Activated CD4-positive, alpha-beta T cell treated with anti-CD3 and anti-CD28 coated beads, Interleukin-2, amount 50 U/mL, for 16 hours (primary cell): ENCODE results near the gene INF2.
"Not testable (repeated sequence)": the region's sequence is repeated elsewhere in the genome, so short reads cannot be mapped to it uniquely, and the experiment has no call there.

Source experiments
- DNase-seq: peaks from one replicate; pipeline ENCODE4 v3.0.0-alpha.2; 2020

Gene INF2

DNA sequence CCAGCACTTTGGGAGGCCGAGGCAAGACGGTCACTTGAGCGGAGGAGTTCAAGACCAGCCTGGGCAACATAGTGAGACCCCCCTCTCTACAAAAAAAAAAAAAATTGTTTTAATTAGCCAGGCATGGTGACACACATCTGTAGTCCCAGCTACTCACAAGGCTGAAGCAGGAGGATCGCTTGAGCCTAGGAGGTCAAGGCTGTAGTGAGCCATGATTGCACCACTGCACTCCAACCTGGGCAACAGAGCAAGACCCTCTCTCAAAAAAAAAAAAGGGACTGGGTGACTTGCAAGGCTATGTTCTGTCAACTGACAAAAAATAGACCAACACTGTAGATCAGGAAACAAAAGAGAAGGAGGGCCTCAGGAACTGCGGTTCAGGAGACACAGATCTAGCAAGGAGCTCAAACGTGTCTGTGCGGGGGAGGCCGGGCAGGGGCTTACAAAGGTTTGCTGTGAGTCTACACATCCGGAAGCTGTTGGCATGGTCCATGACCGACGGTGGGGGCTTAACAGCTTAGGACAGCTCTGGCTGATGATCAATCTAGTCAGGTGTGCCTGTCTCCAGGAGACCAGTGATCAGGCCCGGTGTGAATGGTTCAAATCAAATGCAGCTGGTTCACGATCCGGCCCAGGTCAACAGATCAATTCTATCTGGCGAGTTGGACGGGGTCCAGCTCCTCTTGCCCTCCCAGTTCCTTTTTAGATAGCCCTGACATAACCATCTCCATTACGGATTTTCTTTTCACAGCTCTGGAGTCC, 31.7 kb upstream of the INF2 start:
- no peak for DNase-seq

DNA sequence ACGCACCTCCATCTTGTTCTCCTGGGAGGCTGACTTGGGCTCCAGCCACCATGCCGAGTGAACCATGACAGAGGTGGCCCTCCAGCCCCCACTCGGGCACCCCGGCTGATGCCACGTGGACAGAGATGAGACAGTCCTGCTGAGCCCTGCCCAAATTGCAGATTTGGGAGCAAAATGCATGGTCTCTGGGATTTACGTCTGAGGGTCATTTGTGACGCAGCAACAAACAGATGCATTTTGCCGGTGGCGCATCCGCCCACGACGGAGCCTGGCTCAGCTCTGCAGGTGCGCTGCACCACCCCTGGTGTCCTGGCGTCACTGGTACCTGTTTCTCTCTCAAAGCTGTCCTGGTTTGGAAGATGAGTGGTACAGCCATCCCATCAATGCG, 31.1 kb upstream of the INF2 start:
- DNase-seq = no peak

DNA sequence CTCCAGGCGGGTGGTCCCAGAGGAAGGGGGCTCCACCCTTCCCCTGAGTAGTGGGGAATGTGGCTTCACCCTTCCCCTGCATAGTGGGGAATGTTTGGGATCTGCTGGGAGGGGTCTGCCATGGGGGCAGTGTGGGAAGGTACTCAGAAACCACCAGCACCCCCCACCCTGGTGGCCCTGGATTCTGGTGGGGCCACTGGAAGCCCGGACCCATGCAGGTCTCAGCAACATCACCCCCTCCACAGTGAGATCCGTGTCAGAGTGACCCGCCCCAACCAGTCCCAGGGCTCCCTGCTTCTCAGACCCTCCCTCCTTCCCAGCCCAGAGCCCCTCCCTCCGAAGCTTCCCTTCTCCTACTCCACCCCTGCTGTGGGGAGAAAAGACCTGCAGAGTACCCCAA, 30.3 kb upstream of the INF2 start:
- DNase-seq = no peak

DNA sequence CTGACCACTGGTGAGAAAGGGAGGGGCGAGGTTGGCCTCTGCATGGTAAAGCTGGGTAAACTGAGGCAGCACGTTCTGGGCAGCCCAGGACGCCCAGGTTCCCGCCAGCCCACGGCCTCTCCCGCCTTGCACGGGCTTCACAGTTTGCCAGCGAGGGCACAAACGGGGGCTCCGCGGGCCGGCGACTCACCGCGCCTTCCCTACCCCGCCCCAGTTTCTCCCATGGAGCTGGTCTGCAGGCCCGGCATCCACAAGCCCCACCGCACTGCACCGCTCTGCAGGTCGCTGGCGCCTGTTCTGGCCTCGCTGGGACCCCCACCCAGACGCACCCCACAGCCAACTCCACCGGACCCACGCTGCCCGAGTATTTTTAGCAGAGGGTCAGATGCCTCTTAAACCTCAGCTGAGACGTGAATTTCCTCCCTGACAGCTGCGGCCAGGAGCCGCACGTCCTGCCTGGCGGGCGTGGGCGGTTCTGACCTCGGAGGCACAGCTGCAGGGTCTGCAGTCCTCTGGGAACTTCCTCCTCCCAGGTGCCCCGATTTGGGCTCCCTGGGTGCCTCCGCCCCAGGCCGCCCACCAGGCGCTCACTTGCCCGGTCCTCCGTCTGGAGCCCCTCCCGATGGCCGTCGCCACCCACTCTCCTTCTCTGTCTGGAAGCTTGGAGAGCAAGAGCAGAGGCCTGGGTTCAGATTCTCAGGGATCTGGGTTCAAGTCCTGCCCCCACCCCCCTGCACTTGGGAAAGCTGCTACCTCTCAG, 29.5 kb upstream of the INF2 start:
- DNase-seq = no peak

DNA sequence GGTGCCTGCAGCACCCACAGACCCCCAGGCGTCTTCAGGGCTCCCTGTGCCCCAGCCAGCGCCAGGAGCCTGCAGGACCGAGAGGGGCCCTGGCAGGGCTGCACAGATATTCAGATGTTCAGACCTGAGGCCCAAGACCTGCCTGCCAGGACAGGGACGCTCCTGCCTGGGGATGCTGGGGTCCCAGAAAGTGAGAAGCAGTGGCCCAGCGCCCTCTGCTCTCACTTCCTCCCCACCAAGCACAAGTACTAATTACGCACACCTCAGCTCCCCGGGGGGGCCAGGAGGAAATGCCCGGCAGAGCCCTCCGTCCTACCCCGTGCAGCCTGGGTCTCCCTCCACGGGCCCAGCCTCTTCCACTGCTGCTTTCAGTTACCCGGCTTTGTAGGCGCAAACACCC, 28.8 kb upstream of the INF2 start:
- no peak for DNase-seq

DNA sequence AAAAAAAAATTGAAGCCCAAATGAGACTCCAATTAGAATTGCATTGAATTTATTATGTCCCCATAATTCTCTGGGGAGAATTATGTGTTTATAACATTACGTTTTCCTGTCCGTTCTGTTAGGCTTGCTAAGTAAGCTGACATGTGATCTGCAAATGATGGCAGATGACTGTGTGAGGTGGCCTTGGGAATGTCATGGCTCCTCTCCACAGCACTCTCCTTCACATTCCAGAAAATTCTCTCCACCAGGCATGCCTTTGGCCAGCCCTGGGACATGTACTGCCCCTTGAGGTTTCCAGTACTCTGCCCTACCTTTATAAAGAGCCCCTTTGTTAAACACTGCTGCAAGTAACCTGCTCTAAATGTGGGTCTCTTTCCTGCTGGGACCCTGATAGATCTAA, 28.3 kb upstream of the INF2 start:
- no peak for DNase-seq

- DNase-seq = not testable (repeated sequence)
Observed at GRCh38 chr14:104661528-104662157, 27.8 kb upstream of the INF2 start.

DNA sequence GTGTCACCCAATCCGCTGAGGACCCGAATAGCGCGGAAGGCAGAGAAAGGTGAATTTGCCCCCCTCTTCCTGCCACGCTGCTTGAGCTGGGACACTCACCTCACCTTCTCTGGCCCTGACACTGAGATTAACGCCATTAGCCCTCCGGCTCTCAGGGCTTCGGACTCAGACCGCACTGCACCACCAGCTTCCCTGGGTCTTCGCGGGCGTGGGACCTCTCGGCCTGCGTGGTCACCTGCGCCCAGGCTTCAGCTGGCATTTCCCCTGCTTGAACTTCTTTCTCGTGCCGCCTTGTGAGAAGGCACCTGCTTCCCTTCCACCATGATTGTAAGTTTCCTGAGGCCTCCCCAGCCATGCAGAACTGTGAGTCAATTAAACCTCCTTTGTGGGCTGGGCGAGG, 26.9 kb upstream of the INF2 start:
- DNase-seq = not testable (repeated sequence)

GRCh38 chr14:104664107-104664506, 25.3 kb upstream of the INF2 start:
- DNase-seq = no peak

DNA sequence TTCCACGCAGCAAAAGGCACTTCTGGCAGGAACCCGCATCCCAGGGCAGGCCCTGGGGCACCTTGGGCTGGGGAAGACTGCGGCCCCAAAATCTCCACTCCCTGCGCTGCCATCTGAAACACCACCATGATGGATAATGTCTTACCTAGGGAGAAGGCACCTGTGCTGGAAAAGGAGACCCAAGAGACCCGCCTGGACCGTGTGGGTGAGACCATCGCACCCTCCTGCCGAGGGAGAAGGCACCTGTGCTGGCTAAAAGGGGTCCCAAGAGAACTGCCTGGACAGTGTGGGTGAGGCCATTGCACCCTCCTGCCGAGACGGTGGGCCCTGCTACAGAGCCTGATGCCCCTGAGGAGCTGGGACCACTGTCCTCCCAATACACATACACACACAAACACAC, 24.8 kb upstream of the INF2 start:
- DNase-seq = no peak

- DNase-seq = no peak
Observed at GRCh38 chr14:104665114-104665656, 24.2 kb upstream of the INF2 start.

- DNase-seq = peak; percentile 69
Observed at GRCh38 chr14:104665657-104666522, 23.5 kb upstream of the INF2 start.

DNA sequence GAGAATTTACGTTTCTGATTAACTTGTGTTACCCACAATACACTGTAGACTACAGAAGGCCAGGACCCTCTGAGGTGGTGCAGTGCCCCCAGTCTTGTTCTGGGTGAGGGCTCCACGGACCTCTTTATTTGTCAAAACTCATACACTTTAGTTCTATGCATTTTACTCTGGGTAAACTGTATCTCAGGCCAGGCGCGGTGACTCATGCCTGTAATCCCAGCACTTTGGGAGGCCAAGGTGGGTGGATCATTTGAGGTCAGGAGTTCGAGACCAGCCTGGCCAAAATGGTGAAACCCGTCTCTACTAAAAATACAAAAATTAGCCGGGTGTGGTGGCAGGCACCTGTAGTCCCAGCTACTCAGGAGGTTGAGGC, 22.9 kb upstream of the INF2 start:
- DNase-seq = not testable (repeated sequence)

GRCh38 chr14:104666981-104667380, 22.4 kb upstream of the INF2 start:
- DNase-seq = no peak

GRCh38 chr14:104669697-104670096, 19.7 kb upstream of the INF2 start:
- DNase-seq = no peak

DNA sequence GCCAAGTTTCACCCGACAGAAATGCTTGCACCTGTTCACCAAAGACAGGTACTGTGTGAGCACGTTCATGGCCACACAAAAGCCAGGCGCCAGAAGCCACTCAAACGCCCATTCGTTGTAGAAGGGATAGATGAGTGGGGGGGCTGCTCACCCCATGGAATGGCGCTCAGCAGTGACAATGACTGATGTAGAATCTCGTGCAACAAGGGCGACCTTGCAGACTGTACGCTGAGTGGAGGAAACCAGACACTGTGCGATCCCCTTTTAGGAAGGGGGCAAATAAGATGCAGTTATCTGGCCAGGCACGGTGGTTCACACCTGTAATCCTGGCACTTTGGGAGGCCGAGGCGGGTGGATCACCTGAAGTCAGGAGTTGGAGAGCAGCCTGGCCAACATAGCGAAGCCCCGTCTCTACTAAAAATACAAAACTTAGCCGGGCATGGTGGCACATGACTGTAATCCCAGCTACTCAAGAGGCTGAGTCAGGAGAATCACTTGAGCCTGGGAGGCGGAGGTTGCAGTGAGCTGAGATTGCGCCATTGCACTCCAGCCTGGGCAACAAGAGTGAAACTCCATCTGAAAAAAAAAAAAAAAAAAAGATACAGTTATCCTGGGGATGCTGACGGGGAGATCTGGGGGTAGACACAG, 18.0 kb upstream of the INF2 start:
- not testable (repeated sequence) for DNase-seq

DNA sequence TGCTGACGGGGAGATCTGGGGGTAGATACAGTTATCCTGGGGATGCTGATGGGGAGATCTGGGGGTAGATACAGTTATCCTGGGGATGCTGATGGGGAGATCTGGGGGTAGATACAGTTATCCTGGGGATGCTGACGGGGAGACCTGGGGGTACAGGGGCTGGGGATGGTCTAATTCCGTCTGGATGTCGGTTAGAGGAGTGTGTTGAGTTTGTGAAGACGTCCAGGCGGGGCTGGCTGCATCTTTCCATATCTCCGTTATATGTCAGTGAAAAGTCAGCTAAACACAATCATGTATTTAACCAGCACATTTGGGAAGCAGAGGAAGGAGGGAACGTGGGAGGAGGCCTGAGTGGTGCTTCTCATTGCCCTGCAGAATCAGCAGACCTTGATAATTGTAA, 17.3 kb upstream of the INF2 start:
- not testable (repeated sequence) for DNase-seq

- DNase-seq = no peak
Observed at GRCh38 chr14:104673481-104673880, 15.9 kb upstream of the INF2 start.

DNA sequence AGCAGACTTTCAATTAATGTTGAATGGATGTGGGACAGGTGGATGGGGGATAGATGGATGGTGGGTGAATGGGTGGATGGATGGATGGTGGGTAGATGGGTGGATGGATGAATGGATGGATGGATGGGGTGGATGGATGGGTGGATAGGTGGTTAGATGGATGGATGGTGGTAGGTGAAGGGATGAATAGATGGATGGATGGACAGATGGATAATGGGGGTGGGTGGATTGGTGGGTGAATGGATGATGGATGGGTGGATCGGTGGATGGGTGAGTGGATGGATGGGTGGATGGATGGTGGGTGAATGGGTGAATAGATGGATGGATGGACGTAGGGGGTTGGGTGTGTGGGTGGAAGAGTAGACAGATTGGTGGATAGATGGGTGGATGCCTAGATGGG, 14.0 kb upstream of the INF2 start:
- DNase-seq = no peak

- DNase-seq = no peak
Observed at GRCh38 chr14:104676130-104676693, 13.2 kb upstream of the INF2 start.

- DNase-seq = peak; percentile 66
Observed at GRCh38 chr14:104676694-104677511, 12.5 kb upstream of the INF2 start.
